HepG2 (cell line): ENCODE measurements around the gene PTPN3.

ENCODE experiments used
- ARID3A ChIP-seq: IDR thresholded peaks from 2 replicates; pipeline ENCODE4 v1.6.1; 2012; ENCODE audit warnings: low read depth, low read length, improper control_type of control experiment
- ATF1 ChIP-seq: IDR thresholded peaks from 2 replicates; pipeline ENCODE4 v1.6.1; 2016; ENCODE audit warnings: mild to moderate bottlenecking, control low read depth
- HINFP ChIP-seq: sonication (generic); formaldehyde crosslinking; IDR thresholded peaks from 2 replicates; pipeline ENCODE4 v1.4.0; 2020; ENCODE audit warnings: low read depth, mild to moderate bottlenecking, missing genetic modification reagents
- MAF1 ChIP-seq: sonication (generic); formaldehyde crosslinking; IDR thresholded peaks from 2 replicates; pipeline ENCODE4 v1.5.0; 2020; ENCODE audit warnings: missing genetic modification reagents, borderline replicate concordance
- SP4 ChIP-seq: sonication (generic); formaldehyde crosslinking; IDR thresholded peaks from 2 replicates; pipeline ENCODE4 v1.8.1; 2023; ENCODE audit warnings: mild to moderate bottlenecking, missing genetic modification reagents
- USF2 ChIP-seq, 2 experiments: sonication (generic) in 1 of 2; formaldehyde crosslinking in 1 of 2; IDR thresholded peaks; 2 replicates each; pipeline versions ENCODE4 v1.5.1 to v1.6.1; 2011 to 2020; ENCODE audit warnings: borderline replicate concordance in 1 of 2, low read depth in 1 of 2, low read length in 1 of 2, mild to moderate bottlenecking in 1 of 2, missing genetic modification reagents in 1 of 2, moderate library complexity in 1 of 2
- ZNF614 ChIP-seq: IDR thresholded peaks from 2 replicates; pipeline ENCODE4 v1.6.1; 2018; ENCODE audit warnings: missing biosample characterization, missing genetic modification reagents, inconsistent platforms, borderline replicate concordance
- ZSCAN29 ChIP-seq: sonication (generic); formaldehyde crosslinking; conservative IDR thresholded peaks from 2 replicates; pipeline ENCODE4 v1.4.0; 2020; ENCODE audit warnings: mild to moderate bottlenecking, missing genetic modification reagents

- TF ChIP-seq ATF1 (CRISPR knock-in tag) = no peak
- no peak for TF ChIP-seq SP4 (CRISPR knock-in tag)
- no peak for TF ChIP-seq ZNF614
- TF ChIP-seq ARID3A = no peak
- TF ChIP-seq USF2 (IDR thresholded peaks at IDR 0.05; ENCODE audit: low read depth, low read length) = no peak
- TF ChIP-seq USF2 (CRISPR knock-in tag; IDR thresholded peaks at IDR 0.05; ENCODE audit: borderline replicate concordance) = no peak
- no peak for TF ChIP-seq HINFP (CRISPR knock-in tag)
- TF ChIP-seq ZSCAN29 (CRISPR knock-in tag) = no peak
- TF ChIP-seq MAF1 (CRISPR knock-in tag) = no peak
Observed at GRCh38 chr9:109517901-109518377, 19.8 kb upstream of the PTPN3 start.
